Caco-2 (cell line): Measurements from ENCODE around the gene LAMTOR1. TPM values are rescaled to one million over a fixed set of nuclear protein-coding genes. Genes with fewer than 3 reads are reported as not detected.

Source experiments
- Bru-seq: library from RNA; stranded (reverse); fragments of 400-500 nt; gene quantifications from one replicate; lab custom pipeline; 2021; lab: Mats Ljungman, UMichigan
- BruChase-seq, 2 experiments: library from RNA; stranded (reverse); fragments of 400-500 nt; gene quantifications; one replicate each; lab custom pipeline; 2021; lab: Mats Ljungman, UMichigan
- BruUV-seq: library from RNA; stranded (reverse); fragments of 400-500 nt; replicated peaks from 2 replicates; lab custom pipeline; 2021; lab: Mats Ljungman, UMichigan
- CTCF ChIA-PET: fragments of 300-600 bp; sonication (Branson Sonifier 250); formaldehyde crosslinking; loops from one replicate; lab custom pipeline; 2022; ENCODE audit warnings: antibody characterized with exemption; lab: Charles Lee
- POLR2A ChIA-PET: fragments of 300-600 bp; sonication (Branson Sonifier 250); formaldehyde crosslinking; loops from one replicate; lab custom pipeline; 2022; ENCODE audit warnings: antibody characterized with exemption; lab: Charles Lee
- DNase-seq, 2 experiments: peaks; one replicate each; pipeline versions ENCODE4 v3.0.0 to v3.0.0-alpha.2; 2020 to 2022
- H3K27me3 ChIP-seq: replicated peaks from 2 replicates; pipeline ENCODE4 v1.6.0; 2011; ENCODE audit warnings: low read length; ENCODE audit not compliant: control insufficient read depth, insufficient read depth
- H3K36me3 ChIP-seq: 2 replicates; pipeline ENCODE4 v1.5.1; 2011; ENCODE audit warnings: low read length; ENCODE audit not compliant: control insufficient read depth, insufficient read depth
- H3K4me1 ChIP-seq: fragments of 250-450 bp; sonication (Bioruptor Pico); 2 replicates; pipeline ENCODE4 v1.5.1; 2020; ENCODE audit warnings: mild to moderate bottlenecking
- H3K4me3 ChIP-seq: 2 replicates; pipeline ENCODE4 v1.5.1; 2011; ENCODE audit warnings: low read depth, mild to moderate bottlenecking, control low read depth, low read length
- H3K9me3 ChIP-seq: fragments of 250-450 bp; sonication (Bioruptor Pico); 2 replicates; pipeline ENCODE4 v1.5.1; 2020; ENCODE audit warnings: mild to moderate bottlenecking, moderate library complexity
- H3K27ac Mint-ChIP-seq: one replicate; pipeline ENCODE4 v1.8.0; 2022; ENCODE audit warnings: mixed read lengths; ENCODE audit not compliant: unreplicated experiment
- H3K27me3 Mint-ChIP-seq: one replicate; pipeline ENCODE4 v1.8.0; 2022; ENCODE audit warnings: mixed read lengths; ENCODE audit not compliant: insufficient read depth, unreplicated experiment
- H3K36me3 Mint-ChIP-seq: one replicate; pipeline ENCODE4 v1.8.0; 2022; ENCODE audit warnings: mild to moderate bottlenecking, mixed read lengths; ENCODE audit not compliant: insufficient read depth, unreplicated experiment
- H3K4me1 Mint-ChIP-seq: one replicate; pipeline ENCODE4 v1.8.0; 2022; ENCODE audit warnings: low read depth, mixed read lengths; ENCODE audit not compliant: unreplicated experiment
- H3K4me3 Mint-ChIP-seq: one replicate; pipeline ENCODE4 v1.8.0; 2022; ENCODE audit warnings: mild to moderate bottlenecking, moderate library complexity, mixed read lengths; ENCODE audit not compliant: unreplicated experiment
- H3K9me3 Mint-ChIP-seq: one replicate; pipeline ENCODE4 v1.8.0; 2022; ENCODE audit warnings: mixed read lengths; ENCODE audit not compliant: unreplicated experiment
- CTCF ChIP-seq, 2 experiments: fragments of 200-600 bp in 1 of 2; IDR thresholded peaks; 1 replicate in 1 of 2; 2 replicates in 1 of 2; pipeline versions ENCODE4 v1.5.1 to v1.8.0; 2011 to 2022; ENCODE audit warnings: antibody characterized with exemption in 1 of 2, control low read depth in 1 of 2, inconsistent platforms in 1 of 2, low read depth in 1 of 2, low read length in 1 of 2, mild to moderate bottlenecking in 1 of 2, moderate library complexity in 1 of 2; ENCODE audit not compliant: insufficient read depth in 1 of 2, severe bottlenecking in 1 of 2, unreplicated experiment in 1 of 2
- intact Hi-C: fragments of 100-400 bp; cut with micrococcal nuclease; formaldehyde crosslinking; loops from one replicate; pipeline ENCODE4 v1.10.0; 2022; ENCODE audit not compliant: unreplicated experiment
- long read RNA-seq: library from polyadenylated mRNA; stranded (forward); transcript quantifications from one replicate; pipeline ENCODE4 v2.0.0, GENCODE V29; 2022
- total RNA-seq: library from RNA; stranded (reverse); gene quantifications from 2 replicates; pipeline ENCODE4 v1.2.3, GENCODE V29; 2022

The LAMTOR1 gene
- 158 and 170 TPM in 2 replicates for total RNA-seq
- percentile 93 among the genes with signal in this experiment for Bru-seq, nascent RNA
- percentile 91 among the genes with signal in this experiment for BruChase-seq, experiment 1, labeled RNA remaining after a 2-hour chase
- percentile 92 among the genes with signal in this experiment for BruChase-seq, experiment 2, labeled RNA remaining after a 6-hour chase
- long read RNA-seq, transcript LAMTOR1-201 (5 exons, 1,179 nt), result major isoform, 196 of 323 reads
- long read RNA-seq, transcript LAMTOR1-204 (4 exons, 1,346 nt), result minor isoform, 5 of 323 reads
- long read RNA-seq, partial matches to known transcripts, result 116 of 323 reads
- long read RNA-seq, other reads (novel, unspliced or antisense), result 6 of 323 reads

- ChIA-PET POLR2A (interaction anchor here (0.5 to 1.0 kb wide), 3 partner anchors 9 to 1032 kb away, joined by 3 to 4 read pairs (median 4); partner anchors contain the start of gene ANAPC15), CTCF (no interaction called here)
- peak; percentile 100 for DNase-seq
- H3K27ac Mint-ChIP-seq, result peak within 1 kb of the TSS; percentile 98
- H3K4me1 ChIP-seq, result peaks cover 18% of the 10 kb centered on the region
- H3K4me3 Mint-ChIP-seq, result peak within 1 kb of the TSS; percentile 97
- no TSS peak for BruUV-seq
- no peaks in the 10 kb centered on the region for H3K27me3 ChIP-seq
- H3K4me1 Mint-ChIP-seq, result peaks cover 26% of the 10 kb centered on the region
- no peaks in the 10 kb centered on the region for H3K27me3 Mint-ChIP-seq
- TF ChIP-seq CTCF (IDR thresholded peaks at IDR 0.05; ENCODE audit: insufficient read depth in 1 of 2, low read depth in 1 of 2, low read length in 1 of 2, severe bottlenecking in 1 of 2, unreplicated experiment in 1 of 2), result peak; percentile 72 to 79
- H3K36me3 ChIP-seq, result peaks cover 5% of the 10 kb centered on the region; the same call in 1 of the 2 replicates
- H3K9me3 Mint-ChIP-seq, result no peaks in the 10 kb centered on the region
- peak within 1 kb of the TSS; percentile 93 for H3K4me3 ChIP-seq
- H3K36me3 Mint-ChIP-seq, result peaks cover 47% of the 10 kb centered on the region
- intact Hi-C loops, result loop anchor here (1.0 to 2.0 kb wide), 5 partner anchors 9 to 311 kb away; partner anchors contain the start of genes ANAPC15, LRRC51 and NUMA1
- no peaks in the 10 kb centered on the region for H3K9me3 ChIP-seq
Observed at GRCh38 chr11:72102946-72103753, at the start of gene LAMTOR1. TSS of gene LAMTOR1 (minus strand) at chr11:72103297. CDS start at chr11:72103224, 73 bp downstream.

GRCh38 chr11:72150882-72151281 is 47.8 kb upstream of the LAMTOR1 start:
- Mint-ChIP-seq H3K9me3 (no peaks in the 10 kb centered on the region), H3K36me3 (no peaks in the 10 kb centered on the region), H3K4me3 (no peak overlapping the region), H3K27ac (no peak overlapping the region), H3K27me3 (no peaks in the 10 kb centered on the region), H3K4me1 (no peaks in the 10 kb centered on the region)
- no TSS peak for BruUV-seq
- Histone ChIP-seq H3K4me3 (no peak overlapping the region), H3K4me1 (peaks cover 13% of the 10 kb centered on the region), H3K36me3 (no peaks in the 10 kb centered on the region), H3K9me3 (peaks cover 4% of the 10 kb centered on the region; the same call in 1 of the 2 replicates), H3K27me3 (no peaks in the 10 kb centered on the region)
- DNase-seq, result no peak
- intact Hi-C loops, result no loop called here
- TF ChIP-seq CTCF (IDR thresholded peaks at IDR 0.05; ENCODE audit: insufficient read depth in 1 of 2, low read depth in 1 of 2, low read length in 1 of 2, severe bottlenecking in 1 of 2, unreplicated experiment in 1 of 2), result no peak
- ChIA-PET CTCF (interaction anchor here (1.5 kb wide), 1 partner anchor 126 kb away, joined by 3 read pairs; no protein-coding TSS in a partner anchor), POLR2A (no interaction called here)

- Mint-ChIP-seq H3K27me3 (no peaks in the 10 kb centered on the region), H3K9me3 (no peaks in the 10 kb centered on the region), H3K27ac (no peak overlapping the region), H3K36me3 (peaks cover 5% of the 10 kb centered on the region), H3K4me3 (no peak overlapping the region), H3K4me1 (peaks cover 14% of the 10 kb centered on the region)
- no peak for TF ChIP-seq CTCF (IDR thresholded peaks at IDR 0.05; ENCODE audit: insufficient read depth in 1 of 2, low read depth in 1 of 2, low read length in 1 of 2, severe bottlenecking in 1 of 2, unreplicated experiment in 1 of 2)
- peaks cover 13% of the 10 kb centered on the region for H3K4me1 ChIP-seq
- DNase-seq, result no peak
- no peaks in the 10 kb centered on the region for H3K27me3 ChIP-seq
- peaks cover under 1% of the 10 kb centered on the region; the same call in 1 of the 2 replicates for H3K9me3 ChIP-seq
- no peak overlapping the region for H3K4me3 ChIP-seq
- no peaks in the 10 kb centered on the region for H3K36me3 ChIP-seq
- intact Hi-C loops, result no loop called here
- BruUV-seq, result no TSS peak
- ChIA-PET CTCF (no interaction called here), POLR2A (no interaction called here)
Observed at GRCh38 chr11:72146625-72147024, 43.5 kb upstream of the LAMTOR1 start.
